Activated B cell treated with CpG ODN at 0.5 μM for 24 hours (primary cell): ENCODE measurements around the gene CCDC17. TPM values are rescaled to one million over a fixed set of nuclear protein-coding genes. Genes with fewer than 3 reads are reported as not detected.

Experiments used
- ATAC-seq: fragments of 200-7000 bp; cut with Tn5 transposase; one replicate; pipeline ENCODE4 v1.10.0; 2021; ENCODE audit warnings: low read depth, mild to moderate bottlenecking, moderate library complexity
- CTCF ChIA-PET: fragments of 350-600 bp; sonication (Branson Sonifier 250); formaldehyde crosslinking; loops from one replicate; lab custom pipeline; 2021; ENCODE audit warnings: antibody characterized with exemption; lab: Charles Lee
- POLR2A ChIA-PET: fragments of 350-600 bp; sonication (Branson Sonifier 250); formaldehyde crosslinking; loops from one replicate; lab custom pipeline; 2021; ENCODE audit warnings: antibody characterized with exemption; lab: Charles Lee
- DNase-seq: peaks from one replicate; pipeline ENCODE4 v3.0.0; 2022
- H3K27ac Mint-ChIP-seq: one replicate; pipeline ENCODE4 v1.8.0; 2020; ENCODE audit warnings: mixed read lengths
- H3K27me3 Mint-ChIP-seq: one replicate; pipeline ENCODE4 v1.8.0; 2021; ENCODE audit warnings: mixed read lengths
- H3K36me3 Mint-ChIP-seq: one replicate; pipeline ENCODE4 v1.8.0; 2021; ENCODE audit warnings: low read depth, mixed read lengths
- H3K4me1 Mint-ChIP-seq: one replicate; pipeline ENCODE4 v1.8.0; 2021; ENCODE audit warnings: mixed read lengths
- H3K4me3 Mint-ChIP-seq: one replicate; pipeline ENCODE4 v1.8.0; 2020; ENCODE audit warnings: mild to moderate bottlenecking, mixed read lengths
- H3K9me3 Mint-ChIP-seq: one replicate; pipeline ENCODE4 v1.8.0; 2020; ENCODE audit warnings: mixed read lengths
- intact Hi-C: fragments of 100-400 bp; cut with micrococcal nuclease; formaldehyde crosslinking; loops from one replicate; pipeline ENCODE4 v1.15.1; 2024
- total RNA-seq: library from RNA; stranded (reverse); gene quantifications from 2 replicates; pipeline ENCODE4 v1.2.3, GENCODE V29; 2022
- TF ChIP-seq, protein P1 (sequence below): fragments of 200-600 bp; IDR thresholded peaks from one replicate; pipeline ENCODE4 v1.8.0; 2022; ENCODE audit warnings: antibody characterized with exemption, mild to moderate bottlenecking

CCDC17 gene
- total RNA-seq, 1 donor from 2014 or later: 6.3 TPM

DNA sequence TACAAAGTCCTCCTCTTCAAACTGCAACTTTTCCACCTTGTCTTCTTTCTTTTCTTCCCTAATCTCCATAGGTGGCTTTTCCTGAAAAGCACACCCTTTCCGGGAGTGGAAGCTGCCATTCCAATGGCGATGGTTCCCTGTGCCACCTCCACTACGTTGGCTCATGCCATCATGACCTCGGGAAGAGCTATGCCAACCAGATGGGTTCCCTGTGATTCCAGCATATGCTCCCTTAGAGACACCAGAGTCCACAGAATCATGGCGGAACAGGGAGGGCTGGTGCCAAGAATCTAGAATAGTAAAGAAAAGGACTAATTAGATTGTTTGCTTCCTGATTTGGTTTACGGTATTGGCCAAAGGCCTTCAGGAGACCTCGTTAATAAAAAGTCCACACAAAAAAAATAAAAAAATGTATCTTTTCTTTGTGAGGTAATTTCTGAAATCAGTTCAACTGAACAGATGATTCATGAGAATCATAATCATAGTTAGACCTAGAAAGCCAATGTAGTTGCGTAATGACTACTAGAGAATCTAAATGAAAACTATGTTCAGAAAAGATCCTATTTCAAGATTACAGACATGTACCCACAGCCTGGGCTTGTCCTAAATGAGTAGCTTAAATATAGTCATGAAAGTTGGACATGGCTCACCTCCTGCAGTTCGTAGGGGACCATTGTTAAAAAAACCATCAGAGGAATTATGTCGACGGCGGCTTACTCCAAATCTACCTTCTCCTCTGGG, 30.9 kb upstream of the CCDC17 start:
- Mint-ChIP-seq H3K27ac (no peak overlapping the region), H3K36me3 (peaks cover 89% of the 10 kb centered on the region), H3K4me1 (no peaks in the 10 kb centered on the region), H3K27me3 (no peaks in the 10 kb centered on the region), H3K4me3 (no peak overlapping the region), H3K9me3 (no peaks in the 10 kb centered on the region)
- POLR2A ChIA-PET: no interaction called here
- intact Hi-C loops: no loop called here
- TF ChIP-seq, protein P1, sequence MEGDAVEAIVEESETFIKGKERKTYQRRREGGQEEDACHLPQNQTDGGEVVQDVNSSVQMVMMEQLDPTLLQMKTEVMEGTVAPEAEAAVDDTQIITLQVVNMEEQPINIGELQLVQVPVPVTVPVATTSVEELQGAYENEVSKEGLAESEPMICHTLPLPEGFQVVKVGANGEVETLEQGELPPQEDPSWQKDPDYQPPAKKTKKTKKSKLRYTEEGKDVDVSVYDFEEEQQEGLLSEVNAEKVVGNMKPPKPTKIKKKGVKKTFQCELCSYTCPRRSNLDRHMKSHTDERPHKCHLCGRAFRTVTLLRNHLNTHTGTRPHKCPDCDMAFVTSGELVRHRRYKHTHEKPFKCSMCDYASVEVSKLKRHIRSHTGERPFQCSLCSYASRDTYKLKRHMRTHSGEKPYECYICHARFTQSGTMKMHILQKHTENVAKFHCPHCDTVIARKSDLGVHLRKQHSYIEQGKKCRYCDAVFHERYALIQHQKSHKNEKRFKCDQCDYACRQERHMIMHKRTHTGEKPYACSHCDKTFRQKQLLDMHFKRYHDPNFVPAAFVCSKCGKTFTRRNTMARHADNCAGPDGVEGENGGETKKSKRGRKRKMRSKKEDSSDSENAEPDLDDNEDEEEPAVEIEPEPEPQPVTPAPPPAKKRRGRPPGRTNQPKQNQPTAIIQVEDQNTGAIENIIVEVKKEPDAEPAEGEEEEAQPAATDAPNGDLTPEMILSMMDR: no peak
- CTCF ChIA-PET: no interaction called here
- DNase-seq: no peak
- ATAC-seq: no peak

DNA sequence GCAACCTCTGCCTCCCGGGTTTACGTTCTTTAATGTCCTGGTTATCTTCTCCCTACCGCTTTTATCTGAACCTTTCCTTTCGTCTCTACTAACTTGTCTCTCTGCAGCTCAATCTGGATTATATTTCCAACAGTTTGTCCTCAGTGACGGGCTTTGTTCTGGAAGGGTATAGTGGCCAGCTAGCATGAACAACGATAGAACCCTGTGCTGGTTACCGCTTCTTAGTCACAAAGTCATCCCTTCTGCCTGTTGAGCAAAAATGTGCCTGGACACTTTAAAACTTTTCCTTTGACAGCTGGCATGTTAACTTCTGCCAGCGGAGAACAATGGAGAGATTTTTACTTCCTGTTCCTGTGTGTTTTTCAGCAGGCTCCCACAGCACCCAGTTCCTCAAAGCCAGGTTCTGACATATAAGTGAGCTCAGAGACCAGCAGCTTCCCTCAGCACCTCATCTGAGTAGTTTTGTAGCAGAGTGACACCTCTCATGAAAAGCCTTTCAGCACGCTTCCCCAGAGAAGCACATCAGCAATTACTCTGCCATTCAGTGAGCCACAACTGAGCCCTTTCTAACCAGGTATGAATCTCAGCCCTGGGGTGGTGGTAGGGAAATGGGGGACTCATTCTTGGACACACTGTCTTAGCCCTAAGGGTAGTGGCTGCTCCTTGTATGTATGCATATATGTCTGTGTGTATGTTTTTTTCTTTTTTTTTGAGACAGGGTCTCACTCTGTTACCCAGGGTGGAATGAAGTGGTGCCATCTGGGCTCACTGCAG, 23.6 kb upstream of the CCDC17 start:
- Mint-ChIP-seq H3K36me3 (peaks cover 62% of the 10 kb centered on the region), H3K9me3 (no peaks in the 10 kb centered on the region), H3K4me1 (peaks cover 27% of the 10 kb centered on the region), H3K27ac (no peak overlapping the region), H3K27me3 (no peaks in the 10 kb centered on the region), H3K4me3 (no peak overlapping the region)
- TF ChIP-seq, protein P1: no peak
- ATAC-seq (no peak), DNase-seq (no peak)
- CTCF ChIA-PET: no interaction called here
- POLR2A ChIA-PET: interaction anchor here (0.5 to 0.6 kb wide), 2 partner anchors 54 to 100 kb away, joined by 3 to 7 read pairs; no protein-coding TSS in a partner anchor
- intact Hi-C loops: no loop called here

DNA sequence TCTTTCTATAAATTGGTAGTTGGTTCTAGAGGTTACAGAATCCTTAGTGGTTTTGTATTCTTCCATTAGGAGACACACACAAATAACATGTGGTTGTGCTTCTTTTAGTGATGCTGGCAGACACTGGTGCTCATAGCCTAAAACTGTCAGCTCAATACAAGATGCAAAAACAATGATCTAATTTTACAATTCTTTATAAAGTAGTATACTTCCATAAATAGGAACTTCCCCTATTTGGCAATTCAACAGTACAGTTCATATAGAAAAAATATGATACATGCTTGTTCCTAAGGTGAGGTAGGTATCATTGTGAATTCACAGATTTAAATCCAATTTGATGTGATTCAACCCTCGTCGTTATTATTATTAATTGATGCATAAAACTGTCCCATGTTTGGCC, 20.8 kb upstream of the CCDC17 start:
- peaks cover 57% of the 10 kb centered on the region for H3K36me3 Mint-ChIP-seq

DNA sequence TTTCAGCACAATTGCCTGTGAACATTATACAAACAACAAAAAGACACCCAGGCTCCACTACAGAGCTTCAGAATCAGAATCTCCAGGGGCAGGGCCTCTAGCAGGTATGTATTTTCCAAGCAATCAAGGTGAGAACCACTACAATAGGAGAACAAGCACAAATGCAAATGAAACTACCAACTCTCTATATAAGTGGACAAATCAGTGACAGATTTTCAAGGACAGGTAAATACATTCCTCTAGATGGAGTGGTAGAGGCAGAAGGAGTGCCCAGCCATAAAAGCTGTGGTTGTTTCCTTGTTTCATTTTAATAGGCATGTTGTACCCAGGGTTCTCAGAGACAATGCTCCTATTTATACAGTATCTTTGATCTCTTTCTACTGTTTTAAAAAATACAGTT, 20.1 kb upstream of the CCDC17 start:
- ATAC-seq: no peak
- POLR2A ChIA-PET: interaction anchor here (0.7 kb wide), 1 partner anchor 42 kb away, joined by 3 read pairs; the partner anchor contains the start of gene GPBP1L1
- Mint-ChIP-seq H3K4me1 (peaks cover 27% of the 10 kb centered on the region), H3K9me3 (no peaks in the 10 kb centered on the region), H3K27me3 (no peaks in the 10 kb centered on the region), H3K4me3 (no peak overlapping the region), H3K36me3 (peaks cover 52% of the 10 kb centered on the region), H3K27ac (no peak overlapping the region)
- no peak for DNase-seq
- intact Hi-C loops: no loop called here
- TF ChIP-seq, protein P1: no peak
- CTCF ChIA-PET: no interaction called here

More for the DNA sequence above, 20.8 kb upstream of the CCDC17 start:
- intact Hi-C loops: no loop called here
- Mint-ChIP-seq H3K4me1 (peaks cover 27% of the 10 kb centered on the region), H3K27me3 (no peaks in the 10 kb centered on the region), H3K9me3 (no peaks in the 10 kb centered on the region), H3K4me3 (no peak overlapping the region), H3K27ac (no peak overlapping the region)
- ATAC-seq: no peak
- TF ChIP-seq, protein P1: no peak
- no peak for DNase-seq
- ChIA-PET CTCF (no interaction called here), POLR2A (interaction anchor here (0.7 to 1.2 kb wide), 2 partner anchors 11 to 41 kb away, joined by 3 read pairs; partner anchors contain the start of gene GPBP1L1)

DNA sequence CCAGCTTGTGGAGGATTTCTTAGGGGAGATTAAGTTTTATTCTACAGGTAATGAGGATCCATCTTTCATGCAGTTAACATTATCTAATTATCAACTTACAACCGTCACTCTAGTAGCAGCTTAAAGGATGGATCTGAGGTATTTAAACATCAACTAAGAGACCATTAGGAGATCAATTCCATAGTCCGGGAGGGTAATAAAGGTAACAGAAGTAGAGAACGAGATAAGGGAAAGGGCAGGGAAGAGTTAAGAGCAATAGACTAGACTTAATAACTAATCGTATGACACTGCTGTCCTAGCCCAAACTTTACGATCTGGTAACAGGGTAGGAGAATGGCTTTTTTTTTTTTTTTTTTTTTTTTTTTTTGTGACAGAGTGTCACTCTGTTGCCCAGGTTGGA, 19.5 kb upstream of the CCDC17 start:
- H3K27ac Mint-ChIP-seq: no peak overlapping the region
- ATAC-seq: no peak
- H3K36me3 Mint-ChIP-seq: peaks cover 48% of the 10 kb centered on the region
- DNase-seq: no peak
- TF ChIP-seq, protein P1: no peak
- ChIA-PET CTCF (no interaction called here), POLR2A (no interaction called here)
- peaks cover 27% of the 10 kb centered on the region for H3K4me1 Mint-ChIP-seq
- H3K9me3 Mint-ChIP-seq: no peaks in the 10 kb centered on the region
- intact Hi-C loops: no loop called here
- H3K4me3 Mint-ChIP-seq: no peak overlapping the region
- H3K27me3 Mint-ChIP-seq: no peaks in the 10 kb centered on the region
